Activated gamma-delta T cell treated with anti-CD3 and anti-CD28 coated beads, Interleukin-2, amount 50 U/mL, for 16 hours (primary cell): ENCODE results near the gene SYF2.

ENCODE experiments used
- DNase-seq: peaks from one replicate; pipeline ENCODE4 v3.0.0-alpha.2; 2020; ENCODE audit warnings: low read depth

SYF2 gene

GRCh38 chr1:25184001-25184762, 48.1 kb downstream of the SYF2 start:
- no peak for DNase-seq

- DNase-seq: no peak
Measured at GRCh38 chr1:25183126-25183980, 48.9 kb downstream of the SYF2 start.

- DNase-seq: no peak
Measured at GRCh38 chr1:25182629-25183028, 49.7 kb downstream of the SYF2 start.

- no peak for DNase-seq
Measured at GRCh38 chr1:25180996-25181395, 51.3 kb downstream of the SYF2 start.

- DNase-seq: no peak
Measured at GRCh38 chr1:25178917-25179561, 53.3 kb downstream of the SYF2 start.

GRCh38 chr1:25174730-25175612, 57.3 kb downstream of the SYF2 start:
- no peak for DNase-seq

- DNase-seq: no peak
Measured at GRCh38 chr1:25174363-25174729, 58.0 kb downstream of the SYF2 start.

- DNase-seq: no peak
Measured at GRCh38 chr1:25173809-25174340, 58.4 kb downstream of the SYF2 start.
